ENCODE results near the gene PIN1. TPM values are rescaled to one million over a fixed set of nuclear protein-coding genes. Genes with fewer than 3 reads are reported as not detected.

Gene PIN1
- total and polyA plus RNA-seq, 10 of the 15 experiments (the other 5 are each of a cell fraction or from before 2014, with no cell fraction given): 2.4 to 209 (median 71.5) TPM

DNA sequence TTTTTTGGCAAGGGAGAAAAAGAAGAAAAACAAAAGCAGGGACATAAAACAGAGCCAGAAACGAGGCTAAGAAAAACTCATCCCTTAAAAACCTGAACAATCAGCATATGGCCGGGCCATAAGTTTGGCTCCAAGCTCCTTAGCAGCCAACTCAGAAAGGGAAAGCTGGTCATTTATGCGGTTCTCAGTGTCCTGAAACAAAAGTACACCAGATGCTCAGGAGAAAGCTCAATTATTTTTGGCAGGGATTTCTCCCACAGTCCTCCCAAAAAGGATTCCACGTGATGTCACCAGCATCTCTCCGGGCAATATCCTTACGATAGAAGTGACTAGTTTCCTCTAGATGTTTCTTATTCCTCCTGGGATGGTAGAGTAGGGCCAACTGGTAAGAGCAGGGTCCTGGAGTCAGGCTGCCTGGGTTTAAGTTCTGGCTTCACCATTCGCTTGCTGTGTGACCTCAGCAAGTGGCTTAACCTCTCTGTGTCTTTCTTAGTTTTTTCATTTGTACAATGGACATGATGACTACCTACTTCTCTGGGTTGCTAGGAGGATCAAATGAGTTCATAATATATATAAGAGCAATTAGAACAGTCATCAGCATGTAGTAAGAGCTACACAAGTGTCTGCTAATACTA, 34.0 kb downstream of the PIN1 start (continued):
- TF ChIP-seq, protein P1, sequence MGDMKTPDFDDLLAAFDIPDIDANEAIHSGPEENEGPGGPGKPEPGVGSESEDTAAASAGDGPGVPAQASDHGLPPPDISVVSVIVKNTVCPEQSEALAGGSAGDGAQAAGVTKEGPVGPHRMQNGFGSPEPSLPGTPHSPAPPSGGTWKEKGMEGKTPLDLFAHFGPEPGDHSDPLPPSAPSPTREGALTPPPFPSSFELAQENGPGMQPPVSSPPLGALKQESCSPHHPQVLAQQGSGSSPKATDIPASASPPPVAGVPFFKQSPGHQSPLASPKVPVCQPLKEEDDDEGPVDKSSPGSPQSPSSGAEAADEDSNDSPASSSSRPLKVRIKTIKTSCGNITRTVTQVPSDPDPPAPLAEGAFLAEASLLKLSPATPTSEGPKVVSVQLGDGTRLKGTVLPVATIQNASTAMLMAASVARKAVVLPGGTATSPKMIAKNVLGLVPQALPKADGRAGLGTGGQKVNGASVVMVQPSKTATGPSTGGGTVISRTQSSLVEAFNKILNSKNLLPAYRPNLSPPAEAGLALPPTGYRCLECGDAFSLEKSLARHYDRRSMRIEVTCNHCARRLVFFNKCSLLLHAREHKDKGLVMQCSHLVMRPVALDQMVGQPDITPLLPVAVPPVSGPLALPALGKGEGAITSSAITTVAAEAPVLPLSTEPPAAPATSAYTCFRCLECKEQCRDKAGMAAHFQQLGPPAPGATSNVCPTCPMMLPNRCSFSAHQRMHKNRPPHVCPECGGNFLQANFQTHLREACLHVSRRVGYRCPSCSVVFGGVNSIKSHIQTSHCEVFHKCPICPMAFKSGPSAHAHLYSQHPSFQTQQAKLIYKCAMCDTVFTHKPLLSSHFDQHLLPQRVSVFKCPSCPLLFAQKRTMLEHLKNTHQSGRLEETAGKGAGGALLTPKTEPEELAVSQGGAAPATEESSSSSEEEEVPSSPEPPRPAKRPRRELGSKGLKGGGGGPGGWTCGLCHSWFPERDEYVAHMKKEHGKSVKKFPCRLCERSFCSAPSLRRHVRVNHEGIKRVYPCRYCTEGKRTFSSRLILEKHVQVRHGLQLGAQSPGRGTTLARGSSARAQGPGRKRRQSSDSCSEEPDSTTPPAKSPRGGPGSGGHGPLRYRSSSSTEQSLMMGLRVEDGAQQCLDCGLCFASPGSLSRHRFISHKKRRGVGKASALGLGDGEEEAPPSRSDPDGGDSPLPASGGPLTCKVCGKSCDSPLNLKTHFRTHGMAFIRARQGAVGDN (IDR thresholded peaks at IDR 0.05): no peak
- TF ChIP-seq EZH2 (IDR thresholded peaks at IDR 0.05; ENCODE audit: borderline replicate concordance, control insufficient read depth, low read depth, low read length): no peak
- no peak for TF ChIP-seq HDAC6 (IDR thresholded peaks at IDR 0.05; ENCODE audit: unreplicated experiment)
- TF ChIP-seq, protein P2, sequence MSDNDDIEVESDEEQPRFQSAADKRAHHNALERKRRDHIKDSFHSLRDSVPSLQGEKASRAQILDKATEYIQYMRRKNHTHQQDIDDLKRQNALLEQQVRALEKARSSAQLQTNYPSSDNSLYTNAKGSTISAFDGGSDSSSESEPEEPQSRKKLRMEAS (IDR thresholded peaks at IDR 0.05; ENCODE audit: low read depth, low read length): no peak
- TF ChIP-seq POLR2AphosphoS5 (IDR thresholded peaks at IDR 0.05; ENCODE audit: low read length): no peak
- no peak for TF ChIP-seq SIX5 (IDR thresholded peaks at IDR 0.05; ENCODE audit: low read depth, low read length, severe bottlenecking)
- TF ChIP-seq RAD21 (IDR thresholded peaks at IDR 0.05; ENCODE audit: insufficient read depth, low read depth, low read length): no peak
- no peak for TF ChIP-seq HDGF (IDR thresholded peaks at IDR 0.05)
- TF ChIP-seq ZNF24 (IDR thresholded peaks at IDR 0.05): no peak
- no peak for TF ChIP-seq IKZF2 (IDR thresholded peaks at IDR 0.05)
- TF ChIP-seq, protein P3, sequence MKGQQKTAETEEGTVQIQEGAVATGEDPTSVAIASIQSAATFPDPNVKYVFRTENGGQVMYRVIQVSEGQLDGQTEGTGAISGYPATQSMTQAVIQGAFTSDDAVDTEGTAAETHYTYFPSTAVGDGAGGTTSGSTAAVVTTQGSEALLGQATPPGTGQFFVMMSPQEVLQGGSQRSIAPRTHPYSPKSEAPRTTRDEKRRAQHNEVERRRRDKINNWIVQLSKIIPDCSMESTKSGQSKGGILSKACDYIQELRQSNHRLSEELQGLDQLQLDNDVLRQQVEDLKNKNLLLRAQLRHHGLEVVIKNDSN (IDR thresholded peaks at IDR 0.05; ENCODE audit: borderline replicate concordance, extremely low read length, insufficient read depth, low read depth, low read length): no peak
